GM18861 (cell line): ENCODE measurements around the gene FRYL.
"Not testable (repeated sequence)": the region's sequence is repeated elsewhere in the genome, so short reads cannot be mapped to it uniquely, and the experiment has no call there.

Source experiments
- ATAC-seq: cut with Tn5 transposase; IDR thresholded peaks from one replicate; pipeline ENCODE4 v1.9.1; 2021; ENCODE audit not compliant: unreplicated experiment

Gene FRYL

GRCh38 chr4:48665555-48666186 is 114.4 kb downstream of the FRYL start:
- no peak for ATAC-seq

GRCh38 chr4:48664938-48665337 is 115.1 kb downstream of the FRYL start:
- ATAC-seq, result no peak

- no peak for ATAC-seq
These were observed 118.7 kb downstream of the FRYL start for GRCh38 chr4:48661391-48661790.

GRCh38 chr4:48660347-48660746 is 119.7 kb downstream of the FRYL start:
- no peak for ATAC-seq

GRCh38 chr4:48654015-48654664 is 125.9 kb downstream of the FRYL start:
- ATAC-seq, result no peak

- ATAC-seq, result no peak
These were observed 126.7 kb downstream of the FRYL start for GRCh38 chr4:48653217-48654014.

GRCh38 chr4:48651914-48652313 is 128.2 kb downstream of the FRYL start:
- ATAC-seq, result no peak

- ATAC-seq, result no peak
These were observed 130.6 kb downstream of the FRYL start for GRCh38 chr4:48649505-48649904.

- no peak for ATAC-seq
These were observed 134.8 kb downstream of the FRYL start for GRCh38 chr4:48645225-48645794.

- no peak for ATAC-seq
These were observed 137.4 kb downstream of the FRYL start for GRCh38 chr4:48642421-48643374.

- no peak for ATAC-seq
These were observed 138.7 kb downstream of the FRYL start for GRCh38 chr4:48641401-48641800.

- no peak for ATAC-seq
These were observed 139.4 kb downstream of the FRYL start for GRCh38 chr4:48640699-48641098.

GRCh38 chr4:48640225-48640624 is 139.9 kb downstream of the FRYL start:
- no peak for ATAC-seq

GRCh38 chr4:48639807-48640206 is 140.3 kb downstream of the FRYL start:
- no peak for ATAC-seq

- ATAC-seq, result not testable (repeated sequence)
These were observed 141.5 kb downstream of the FRYL start for GRCh38 chr4:48638586-48638985.

- no peak for ATAC-seq
These were observed 143.2 kb downstream of the FRYL start for GRCh38 chr4:48636911-48637310.

GRCh38 chr4:48635980-48636379 is 144.1 kb downstream of the FRYL start:
- no peak for ATAC-seq

GRCh38 chr4:48635310-48635709 is 144.8 kb downstream of the FRYL start:
- ATAC-seq, result no peak

GRCh38 chr4:48634688-48635308 is 145.3 kb downstream of the FRYL start:
- no peak for ATAC-seq

- no peak for ATAC-seq
These were observed 146.4 kb downstream of the FRYL start for GRCh38 chr4:48633657-48634056.
